Fibroblast of villous mesenchyme (primary cell): Measurements from ENCODE around the gene METTL22. TPM values are rescaled to one million over a fixed set of nuclear protein-coding genes. Genes with fewer than 3 reads are reported as not detected.

Source experiments
- DNase-seq: peaks from one replicate; pipeline ENCODE4 v3.0.0-alpha.2; 2010; ENCODE audit warnings: low read depth
- H3K4me3 ChIP-seq: 2 replicates; pipeline ENCODE4 v1.5.1; 2011; ENCODE audit warnings: low read depth, mild to moderate bottlenecking, low read length
- small RNA-seq: library from RNA; depleted of rRNA; stranded (forward); fragments of <200 nt; gene quantifications from one replicate; pipeline ENCODE3, GENCODE V24; 2012
- total RNA-seq: library from RNA; depleted of rRNA; stranded (reverse); fragments of >200 nt; gene quantifications from 2 replicates; pipeline ENCODE4 v1.2.3, GENCODE V29; 2012
- TF ChIP-seq, protein P1 (sequence below): IDR thresholded peaks from 2 replicates; pipeline ENCODE4 v1.5.1; 2012; ENCODE audit warnings: low read depth, mild to moderate bottlenecking, low read length; ENCODE audit not compliant: insufficient read depth

Gene METTL22
- total RNA-seq, 1 donor, result 22.5 TPM

DNA sequence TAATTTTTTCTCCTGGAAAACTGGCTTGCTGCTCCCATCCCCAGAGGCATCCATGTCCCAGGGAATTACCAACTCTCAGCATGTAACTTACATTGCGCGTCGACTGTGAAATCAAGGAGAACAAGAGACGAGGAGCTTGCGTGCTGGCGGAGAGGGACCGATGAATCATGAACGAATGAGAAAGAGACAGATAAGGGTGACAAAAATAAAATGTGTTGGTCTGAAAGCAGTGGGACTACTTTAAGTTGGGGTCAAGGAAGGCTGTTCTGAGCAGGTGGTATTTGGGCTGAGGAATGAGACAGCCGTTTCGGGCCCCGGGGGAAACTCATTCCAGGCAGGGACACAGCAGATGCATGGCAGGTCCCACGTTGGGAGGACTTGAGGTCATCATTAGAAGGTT is 75.4 kb downstream of the METTL22 start:
- TF ChIP-seq, protein P1, sequence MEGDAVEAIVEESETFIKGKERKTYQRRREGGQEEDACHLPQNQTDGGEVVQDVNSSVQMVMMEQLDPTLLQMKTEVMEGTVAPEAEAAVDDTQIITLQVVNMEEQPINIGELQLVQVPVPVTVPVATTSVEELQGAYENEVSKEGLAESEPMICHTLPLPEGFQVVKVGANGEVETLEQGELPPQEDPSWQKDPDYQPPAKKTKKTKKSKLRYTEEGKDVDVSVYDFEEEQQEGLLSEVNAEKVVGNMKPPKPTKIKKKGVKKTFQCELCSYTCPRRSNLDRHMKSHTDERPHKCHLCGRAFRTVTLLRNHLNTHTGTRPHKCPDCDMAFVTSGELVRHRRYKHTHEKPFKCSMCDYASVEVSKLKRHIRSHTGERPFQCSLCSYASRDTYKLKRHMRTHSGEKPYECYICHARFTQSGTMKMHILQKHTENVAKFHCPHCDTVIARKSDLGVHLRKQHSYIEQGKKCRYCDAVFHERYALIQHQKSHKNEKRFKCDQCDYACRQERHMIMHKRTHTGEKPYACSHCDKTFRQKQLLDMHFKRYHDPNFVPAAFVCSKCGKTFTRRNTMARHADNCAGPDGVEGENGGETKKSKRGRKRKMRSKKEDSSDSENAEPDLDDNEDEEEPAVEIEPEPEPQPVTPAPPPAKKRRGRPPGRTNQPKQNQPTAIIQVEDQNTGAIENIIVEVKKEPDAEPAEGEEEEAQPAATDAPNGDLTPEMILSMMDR, result no peak

DNA sequence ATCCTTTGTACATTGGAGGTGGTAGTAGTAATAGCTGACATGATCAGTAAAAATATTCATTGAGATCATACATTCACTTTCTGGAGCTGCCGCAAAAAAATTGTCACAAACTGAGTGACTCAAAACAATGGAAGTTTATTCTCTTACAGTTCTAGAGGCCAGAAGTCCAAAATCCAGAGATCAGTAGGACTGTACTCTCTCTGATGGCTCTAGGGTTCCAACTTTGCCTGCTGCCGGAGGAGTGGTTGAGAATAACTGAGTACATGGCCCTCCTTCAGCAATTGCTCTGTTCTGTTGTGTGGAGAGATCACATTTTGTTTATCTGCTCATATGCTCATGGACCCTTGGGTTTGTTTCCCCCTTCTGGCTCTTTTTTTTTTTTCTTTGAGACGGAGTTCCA is 76.5 kb downstream of the METTL22 start:
- TF ChIP-seq, protein P1, result no peak
- H3K4me3 ChIP-seq, result no peak overlapping the region
- DNase-seq, result no peak

More for the DNA sequence above, 75.4 kb downstream of the METTL22 start:
- no peak overlapping the region for H3K4me3 ChIP-seq
- no peak for DNase-seq

Small RNAs within 50 kb of the gene (small RNA-seq; reads per million reads assigned to genes)
- not detected for gene RN7SL743P

Other genes starting within 250 kb of the METTL22 start
- not detected in 2 replicates for gene TMEM114, start 31.2 kb upstream of the METTL22 start, total RNA-seq
- gene ABAT, start 52.9 kb downstream of the METTL22 start, total RNA-seq, result 0.97 and 3.5 TPM in 2 replicates
- gene TMEM186, start 175.9 kb downstream of the METTL22 start, total RNA-seq, result 3.2 and 5.2 TPM in 2 replicates
- gene PMM2, start 176.1 kb downstream of the METTL22 start, total RNA-seq, result 53.1 and 53.5 TPM in 2 replicates
- gene CARHSP1, start 247.3 kb downstream of the METTL22 start, total RNA-seq, result 165 and 189 TPM in 2 replicates